Cardiac fibroblast (primary cell): ENCODE data around the gene NTPCR.

Experiments used
- DNase-seq, 2 donors: peaks; one replicate each; pipeline versions ENCODE4 v3.0.0 to v3.0.0-alpha.2; 2010; ENCODE audit warnings: low read depth in 2 of 2
- H3K4me3 ChIP-seq, 2 donors: replicated peaks in 1 of 2; 1 replicate in 1 of 2; 2 replicates in 1 of 2; pipeline ENCODE4 v1.5.1; 2011; ENCODE audit warnings: low read depth in 2 of 2, low read length in 2 of 2, mild to moderate bottlenecking in 2 of 2, moderate library complexity in 1 of 2
- CTCF ChIP-seq: IDR thresholded peaks from one replicate; pipeline ENCODE4 v1.5.1; 2011; ENCODE audit warnings: low read depth, mild to moderate bottlenecking, low read length, inconsistent platforms

The NTPCR gene

GRCh38 chr1:232968391-232968790 is 18.0 kb downstream of the NTPCR start:
- DNase-seq, result no peak
- no peak overlapping the region for H3K4me3 ChIP-seq
- no peak for TF ChIP-seq CTCF

- TF ChIP-seq CTCF, result no peak
- no peak overlapping the region for H3K4me3 ChIP-seq
- peak; percentile 65 to 67 for DNase-seq
These were observed 18.6 kb downstream of the NTPCR start for GRCh38 chr1:232968965-232969364.

GRCh38 chr1:232969799-232970198 is 19.4 kb downstream of the NTPCR start:
- no peak for TF ChIP-seq CTCF
- peak in 1 of 2 donors; percentile 46 for DNase-seq
- no peak overlapping the region for H3K4me3 ChIP-seq

GRCh38 chr1:232970508-232970907 is 20.1 kb downstream of the NTPCR start:
- DNase-seq, result no peak
- TF ChIP-seq CTCF, result no peak
- H3K4me3 ChIP-seq, result no peak overlapping the region

GRCh38 chr1:232973652-232974611 is 23.5 kb downstream of the NTPCR start:
- H3K4me3 ChIP-seq, result no peak overlapping the region
- no peak for TF ChIP-seq CTCF
- DNase-seq, result peak in 1 of 2 donors; percentile 22

- no peak for TF ChIP-seq CTCF
- H3K4me3 ChIP-seq, result no peak overlapping the region
- DNase-seq, result peak; percentile 55 to 65
These were observed 24.6 kb downstream of the NTPCR start for GRCh38 chr1:232974971-232975370.
